Fibroblast of gingiva (primary cell): ENCODE measurements around the gene ZNF335.
A peak's percentile ranks its signal among the peaks of the same experiment; 100 is the strongest.
"Not testable (repeated sequence)": the region's sequence is repeated elsewhere in the genome, so short reads cannot be mapped to it uniquely, and the experiment has no call there.

Experiments
- DNase-seq: peaks from one replicate; pipeline ENCODE4 v3.0.0-alpha.2; 2011; ENCODE audit warnings: low read depth

Gene ZNF335

DNA sequence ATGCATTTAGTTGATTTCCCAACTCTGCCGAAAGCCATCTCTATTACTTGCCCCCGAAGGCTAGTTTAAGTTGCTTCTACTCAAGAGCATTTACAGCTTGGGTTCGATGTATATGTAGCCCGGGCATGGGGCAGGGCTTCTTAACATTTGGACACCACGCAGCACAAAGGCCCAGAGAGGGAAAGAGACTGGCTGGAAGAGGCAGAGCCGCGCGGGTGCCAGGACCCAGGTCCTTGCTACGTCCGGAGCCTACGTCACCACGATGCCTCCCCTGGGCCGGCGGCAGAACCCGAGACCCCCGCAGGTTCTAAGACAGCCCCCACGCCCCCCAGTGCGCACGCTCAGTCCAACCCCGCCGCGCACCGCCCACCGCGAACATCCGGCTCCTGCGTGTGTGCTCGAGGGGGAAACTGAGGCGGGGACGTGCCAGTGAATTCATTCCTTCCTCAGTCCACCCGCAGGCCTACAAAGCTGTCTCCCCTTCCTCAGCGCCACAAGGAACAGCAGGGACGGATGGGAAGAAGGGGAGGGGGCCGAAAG lies 37.9 kb downstream of the ZNF335 start:
- DNase-seq, result peak; percentile 30

GRCh38 chr20:45933266-45934045 lies 38.5 kb downstream of the ZNF335 start:
- peak; percentile 66 for DNase-seq

GRCh38 chr20:45931680-45932079 lies 40.3 kb downstream of the ZNF335 start:
- DNase-seq, result not testable (repeated sequence)

- DNase-seq, result no peak
Measured at GRCh38 chr20:45927071-45927878, 44.7 kb downstream of the ZNF335 start.

DNA sequence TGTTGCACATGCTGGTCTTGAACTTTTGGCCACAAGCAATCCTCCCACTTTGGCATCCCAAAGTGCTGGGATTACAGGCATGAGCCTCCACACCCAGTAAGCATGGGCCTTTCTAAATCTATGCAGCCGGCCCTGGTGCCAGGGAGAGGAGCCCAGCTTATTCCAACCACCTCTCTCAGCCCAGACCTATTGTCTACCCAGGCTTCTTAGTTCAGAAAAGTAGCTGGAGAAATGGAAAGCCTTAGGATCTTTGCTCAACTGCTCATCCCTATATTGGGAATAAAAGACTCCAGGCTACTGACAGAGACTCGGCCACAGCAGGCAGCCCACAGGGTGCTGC lies 45.3 kb downstream of the ZNF335 start:
- no peak for DNase-seq

- DNase-seq, result no peak
Measured at GRCh38 chr20:45925821-45926506, 46.0 kb downstream of the ZNF335 start.

- DNase-seq, result peak; percentile 62
Measured at GRCh38 chr20:45924391-45925261, 47.4 kb downstream of the ZNF335 start.

GRCh38 chr20:45921337-45922189 lies 50.4 kb downstream of the ZNF335 start:
- no peak for DNase-seq

DNA sequence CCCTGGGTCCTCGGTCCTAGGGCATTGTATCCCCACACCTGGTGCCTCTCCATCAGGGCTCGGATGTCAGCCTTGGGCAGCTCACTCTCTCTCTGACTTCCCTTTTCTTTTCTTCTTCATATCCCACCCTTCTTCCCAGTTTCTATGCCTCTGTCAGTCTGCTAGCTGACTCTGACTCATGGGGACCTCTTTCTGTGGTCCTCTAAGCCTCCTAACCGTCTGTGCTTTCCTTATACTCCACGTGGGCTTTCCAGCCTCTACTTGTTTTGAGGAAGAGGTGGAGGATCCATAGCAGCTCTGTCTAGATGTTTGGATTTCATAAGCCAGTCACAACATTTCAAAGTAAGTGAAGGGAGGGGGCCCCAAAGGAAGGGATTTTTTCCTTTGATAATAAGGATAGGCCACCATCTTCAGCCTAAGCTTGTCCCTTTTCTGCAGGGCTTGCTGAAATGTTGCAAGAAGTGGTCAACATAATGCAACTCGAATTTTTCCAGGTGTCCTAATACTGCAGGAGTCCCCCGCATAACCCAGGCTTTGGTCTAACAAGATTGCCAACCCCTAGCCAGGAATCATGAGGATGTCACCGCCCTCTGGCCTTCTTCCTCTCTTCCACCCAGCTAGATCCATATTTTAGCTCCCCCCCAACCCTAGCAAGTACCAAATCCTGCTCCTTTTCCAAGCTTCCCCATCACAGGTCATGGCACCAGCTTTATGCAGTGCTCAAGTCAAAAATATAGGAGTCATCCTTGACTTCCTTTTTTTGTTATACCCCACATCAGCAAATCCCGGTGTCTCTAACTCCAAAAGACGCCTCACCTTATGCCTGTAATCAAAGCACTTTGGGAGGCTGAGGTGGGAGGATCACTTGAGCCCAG lies 51.3 kb downstream of the ZNF335 start:
- DNase-seq, result no peak

GRCh38 chr20:45919542-45920399 lies 52.2 kb downstream of the ZNF335 start:
- DNase-seq, result peak; percentile 82

- DNase-seq, result peak; percentile 36
Measured at GRCh38 chr20:45918779-45919537, 53.0 kb downstream of the ZNF335 start.

- peak; percentile 47 for DNase-seq
Measured at GRCh38 chr20:45918182-45918737, 53.7 kb downstream of the ZNF335 start.

GRCh38 chr20:45917790-45918141 lies 54.2 kb downstream of the ZNF335 start:
- DNase-seq, result peak; percentile 30

- DNase-seq, result no peak
Measured at GRCh38 chr20:45913116-45913515, 58.9 kb downstream of the ZNF335 start.

- no peak for DNase-seq
Measured at GRCh38 chr20:45912344-45912682, 59.7 kb downstream of the ZNF335 start.

GRCh38 chr20:45911486-45912343 lies 60.3 kb downstream of the ZNF335 start, which contains the start of gene PLTP:
PLTP (minus strand) TSS chr20:45912155; CDS start chr20:45911452, 703 bp downstream.
- DNase-seq, result peak; percentile 45
